GM18502 (cell line): Measurements from ENCODE around the gene NSMF.

Experiments used
- ATAC-seq: cut with Tn5 transposase; IDR thresholded peaks from one replicate; pipeline ENCODE4 v1.9.1; 2021; ENCODE audit warnings: mild to moderate bottlenecking; ENCODE audit not compliant: unreplicated experiment, poor library complexity

NSMF gene

GRCh38 chr9:137398561-137399468 lies 60.3 kb downstream of the NSMF start:
- no peak for ATAC-seq

- ATAC-seq = no peak
Observed at GRCh38 chr9:137397675-137398423, 61.3 kb downstream of the NSMF start.
